ENCODE results near the gene IP6K3.

Gene IP6K3

GRCh38 chr6:33765368-33765767 is 18.7 kb upstream of the IP6K3 start:
- Histone ChIP-seq H3K4me1 (ENCODE audit: insufficient read depth, insufficient read length) (peaks cover 5% of the 10 kb centered on the region), H3K36me3 (ENCODE audit: insufficient read depth, insufficient read length, low read length) (no peaks in the 10 kb centered on the region), H3K9ac (ENCODE audit: insufficient read length, low read depth) (no peak overlapping the region), H3K27me3 (ENCODE audit: insufficient read depth, insufficient read length) (no peaks in the 10 kb centered on the region), H3K9me3 (ENCODE audit: insufficient read depth, low read length) (no peaks in the 10 kb centered on the region), H3K4me3 (ENCODE audit: insufficient read length, low read depth) (no peak overlapping the region)
- TF ChIP-seq SUZ12 (IDR thresholded peaks at IDR 0.05; ENCODE audit: extremely low read depth, insufficient read depth, insufficient read length) (no peak), ZNF274 (IDR thresholded peaks at IDR 0.05; ENCODE audit: low read depth, low read length) (no peak), YY1 (IDR thresholded peaks at IDR 0.05; ENCODE audit: insufficient read depth, insufficient read length) (no peak)
- DNase-seq (ENCODE audit: low read depth, low spot score): no peak

- no peak for DNase-seq (ENCODE audit: low read depth, low spot score)
- Histone ChIP-seq H3K9me3 (ENCODE audit: insufficient read depth, low read length) (no peaks in the 10 kb centered on the region), H3K4me1 (ENCODE audit: insufficient read depth, insufficient read length) (peaks cover 4% of the 10 kb centered on the region), H3K27me3 (ENCODE audit: insufficient read depth, insufficient read length) (no peaks in the 10 kb centered on the region), H3K9ac (ENCODE audit: insufficient read length, low read depth) (no peak overlapping the region), H3K36me3 (ENCODE audit: insufficient read depth, insufficient read length, low read length) (no peaks in the 10 kb centered on the region), H3K4me3 (ENCODE audit: insufficient read length, low read depth) (no peak overlapping the region)
- no peak for TF ChIP-seq ZNF274 (IDR thresholded peaks at IDR 0.05; ENCODE audit: low read depth, low read length)
Observed at GRCh38 chr6:33764036-33764435, 17.3 kb upstream of the IP6K3 start.

GRCh38 chr6:33763483-33763882 is 16.8 kb upstream of the IP6K3 start:
- Histone ChIP-seq H3K4me1 (ENCODE audit: insufficient read depth, insufficient read length) (peaks cover 4% of the 10 kb centered on the region), H3K4me3 (ENCODE audit: insufficient read length, low read depth) (no peak overlapping the region), H3K9ac (ENCODE audit: insufficient read length, low read depth) (no peak overlapping the region), H3K27me3 (ENCODE audit: insufficient read depth, insufficient read length) (no peaks in the 10 kb centered on the region), H3K9me3 (ENCODE audit: insufficient read depth, low read length) (no peaks in the 10 kb centered on the region), H3K36me3 (ENCODE audit: insufficient read depth, insufficient read length, low read length) (no peaks in the 10 kb centered on the region)
- no peak for TF ChIP-seq SUZ12 (IDR thresholded peaks at IDR 0.05; ENCODE audit: extremely low read depth, insufficient read depth, insufficient read length)
- TF ChIP-seq YY1 (IDR thresholded peaks at IDR 0.05; ENCODE audit: insufficient read depth, insufficient read length): no peak
- TF ChIP-seq ZNF274 (IDR thresholded peaks at IDR 0.05; ENCODE audit: low read depth, low read length): no peak
- no peak for DNase-seq (ENCODE audit: low read depth, low spot score)

- Histone ChIP-seq H3K4me1 (ENCODE audit: insufficient read depth, insufficient read length) (peaks cover 4% of the 10 kb centered on the region), H3K36me3 (ENCODE audit: insufficient read depth, insufficient read length, low read length) (no peaks in the 10 kb centered on the region), H3K9ac (ENCODE audit: insufficient read length, low read depth) (no peak overlapping the region), H3K9me3 (ENCODE audit: insufficient read depth, low read length) (no peaks in the 10 kb centered on the region), H3K4me3 (ENCODE audit: insufficient read length, low read depth) (no peak overlapping the region), H3K27me3 (ENCODE audit: insufficient read depth, insufficient read length) (no peaks in the 10 kb centered on the region)
- TF ChIP-seq SUZ12 (IDR thresholded peaks at IDR 0.05; ENCODE audit: extremely low read depth, insufficient read depth, insufficient read length): no peak
- TF ChIP-seq YY1 (IDR thresholded peaks at IDR 0.05; ENCODE audit: insufficient read depth, insufficient read length): no peak
- no peak for TF ChIP-seq ZNF274 (IDR thresholded peaks at IDR 0.05; ENCODE audit: low read depth, low read length)
- DNase-seq (ENCODE audit: low read depth, low spot score): no peak
Observed at GRCh38 chr6:33762713-33763112, 16.0 kb upstream of the IP6K3 start.

DNA sequence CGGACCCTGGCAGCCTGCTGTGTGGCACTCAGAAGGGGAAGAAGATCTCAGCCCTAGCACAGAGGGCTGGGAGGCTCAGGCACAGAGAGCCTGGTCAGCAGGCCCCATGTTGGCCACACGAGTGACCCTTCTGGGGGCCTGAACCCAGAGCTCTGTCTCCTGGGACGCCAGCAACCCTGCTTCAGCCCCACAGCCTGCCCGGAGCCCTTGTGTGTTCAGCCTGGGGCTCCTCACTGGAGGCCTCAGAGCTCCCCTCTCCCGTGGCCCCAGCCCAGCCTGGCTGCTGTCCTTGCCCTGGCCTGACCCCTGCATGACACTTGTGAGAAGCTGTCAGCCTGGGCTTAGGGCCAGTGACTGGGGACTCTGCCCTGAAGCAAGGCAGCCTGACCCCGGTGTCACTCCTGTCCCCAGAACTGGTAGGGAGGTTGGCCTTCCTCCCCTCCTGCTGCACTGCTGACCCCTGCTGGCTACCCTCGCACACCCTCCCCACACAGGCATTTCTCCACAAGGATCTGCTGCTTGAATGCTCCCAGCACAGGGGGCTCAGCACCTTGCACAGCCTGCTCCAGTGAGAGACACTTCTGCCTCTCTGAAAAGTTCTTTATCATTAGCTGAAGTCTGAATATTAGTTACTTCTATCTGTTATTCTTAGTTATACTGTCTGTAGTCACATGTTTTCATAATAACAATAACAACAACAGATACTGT is 15.4 kb upstream of the IP6K3 start:
- peak overlapping the region; percentile 57 for H3K9ac ChIP-seq (ENCODE audit: insufficient read length, low read depth)

DNA sequence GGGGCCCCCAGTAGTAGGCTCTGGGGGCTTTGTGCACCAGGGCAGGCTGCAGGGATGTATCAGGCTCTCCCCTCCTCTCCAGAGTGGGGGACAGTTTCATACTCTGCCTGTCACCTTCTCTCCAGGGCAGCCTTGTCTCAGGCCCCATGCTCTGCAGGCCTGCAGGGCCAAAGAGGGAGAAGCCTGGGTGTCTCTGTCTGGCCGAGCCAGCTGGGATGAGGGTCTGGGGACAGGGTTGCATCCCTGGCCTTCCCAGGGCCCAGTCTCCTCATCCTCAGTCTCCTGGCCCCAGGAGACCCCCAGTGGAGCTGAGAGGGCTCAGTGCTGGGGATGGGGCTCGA is 14.8 kb upstream of the IP6K3 start:
- no peak for TF ChIP-seq ZNF274 (IDR thresholded peaks at IDR 0.05; ENCODE audit: low read depth, low read length)
- TF ChIP-seq YY1 (IDR thresholded peaks at IDR 0.05; ENCODE audit: insufficient read depth, insufficient read length): no peak
- TF ChIP-seq SUZ12 (IDR thresholded peaks at IDR 0.05; ENCODE audit: extremely low read depth, insufficient read depth, insufficient read length): no peak
- H3K4me3 ChIP-seq (ENCODE audit: insufficient read length, low read depth): no peak overlapping the region
- no peaks in the 10 kb centered on the region for H3K9me3 ChIP-seq (ENCODE audit: insufficient read depth, low read length)
- H3K9ac ChIP-seq (ENCODE audit: insufficient read length, low read depth): peak overlapping the region; percentile 57
- H3K36me3 ChIP-seq (ENCODE audit: insufficient read depth, insufficient read length, low read length): no peaks in the 10 kb centered on the region
- no peaks in the 10 kb centered on the region for H3K27me3 ChIP-seq (ENCODE audit: insufficient read depth, insufficient read length)
- peaks cover 4% of the 10 kb centered on the region for H3K4me1 ChIP-seq (ENCODE audit: insufficient read depth, insufficient read length)
- DNase-seq (ENCODE audit: low read depth, low spot score): no peak

More for the DNA sequence above, 15.4 kb upstream of the IP6K3 start:
- TF ChIP-seq SUZ12 (IDR thresholded peaks at IDR 0.05; ENCODE audit: extremely low read depth, insufficient read depth, insufficient read length) (no peak), YY1 (IDR thresholded peaks at IDR 0.05; ENCODE audit: insufficient read depth, insufficient read length) (no peak), ZNF274 (IDR thresholded peaks at IDR 0.05; ENCODE audit: low read depth, low read length) (no peak)
- H3K36me3 ChIP-seq (ENCODE audit: insufficient read depth, insufficient read length, low read length): no peaks in the 10 kb centered on the region
- no peak for DNase-seq (ENCODE audit: low read depth, low spot score)
- no peaks in the 10 kb centered on the region for H3K9me3 ChIP-seq (ENCODE audit: insufficient read depth, low read length)
- peaks cover 4% of the 10 kb centered on the region for H3K4me1 ChIP-seq (ENCODE audit: insufficient read depth, insufficient read length)
- H3K27me3 ChIP-seq (ENCODE audit: insufficient read depth, insufficient read length): no peaks in the 10 kb centered on the region
- no peak overlapping the region for H3K4me3 ChIP-seq (ENCODE audit: insufficient read length, low read depth)

DNA sequence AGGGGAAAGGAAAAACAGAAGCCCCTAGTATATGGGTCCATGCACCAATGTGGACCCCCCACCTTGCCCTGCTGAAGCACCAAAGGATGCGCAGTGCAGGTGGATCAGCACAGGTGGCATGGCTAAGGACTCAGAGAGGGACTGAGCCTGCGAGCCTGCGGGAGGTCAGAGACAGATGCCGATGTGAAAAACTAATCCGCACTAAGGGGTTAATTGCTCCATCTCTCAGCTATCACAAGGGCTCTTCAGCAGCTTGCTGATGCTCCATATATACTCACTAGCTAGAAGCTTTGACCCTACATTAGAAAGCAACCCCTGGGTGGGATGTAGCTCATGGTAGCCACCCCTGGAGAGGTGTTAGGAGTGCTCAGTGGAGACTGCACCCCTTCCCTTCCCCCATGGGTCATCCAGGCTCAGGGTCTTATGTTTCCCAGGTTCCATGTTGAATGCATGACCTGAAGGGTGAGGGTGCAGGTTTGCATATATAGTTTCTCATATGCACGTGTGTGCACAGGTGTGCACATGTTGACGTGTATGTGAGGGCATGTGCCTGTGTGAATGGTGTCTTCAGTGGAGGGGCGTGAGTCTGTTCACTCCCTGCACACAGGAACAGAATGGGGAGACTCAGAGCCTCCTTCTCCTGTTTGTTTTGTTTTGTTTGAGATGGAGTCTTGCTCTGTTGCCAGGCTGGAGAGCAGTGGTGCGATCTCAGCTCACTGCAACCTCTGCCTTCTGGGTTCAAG is 13.4 kb upstream of the IP6K3 start:
- Histone ChIP-seq H3K36me3 (ENCODE audit: insufficient read depth, insufficient read length, low read length) (no peaks in the 10 kb centered on the region), H3K4me1 (ENCODE audit: insufficient read depth, insufficient read length) (peaks cover 4% of the 10 kb centered on the region), H3K4me3 (ENCODE audit: insufficient read length, low read depth) (no peak overlapping the region), H3K9me3 (ENCODE audit: insufficient read depth, low read length) (no peaks in the 10 kb centered on the region), H3K27me3 (ENCODE audit: insufficient read depth, insufficient read length) (no peaks in the 10 kb centered on the region), H3K9ac (ENCODE audit: insufficient read length, low read depth) (no peak overlapping the region)
- DNase-seq (ENCODE audit: low read depth, low spot score): no peak
- TF ChIP-seq ZNF274 (IDR thresholded peaks at IDR 0.05; ENCODE audit: low read depth, low read length): no peak
- TF ChIP-seq SUZ12 (IDR thresholded peaks at IDR 0.05; ENCODE audit: extremely low read depth, insufficient read depth, insufficient read length): no peak
- no peak for TF ChIP-seq YY1 (IDR thresholded peaks at IDR 0.05; ENCODE audit: insufficient read depth, insufficient read length)
